ENCODE measurements around the gene HACE1.

DNA sequence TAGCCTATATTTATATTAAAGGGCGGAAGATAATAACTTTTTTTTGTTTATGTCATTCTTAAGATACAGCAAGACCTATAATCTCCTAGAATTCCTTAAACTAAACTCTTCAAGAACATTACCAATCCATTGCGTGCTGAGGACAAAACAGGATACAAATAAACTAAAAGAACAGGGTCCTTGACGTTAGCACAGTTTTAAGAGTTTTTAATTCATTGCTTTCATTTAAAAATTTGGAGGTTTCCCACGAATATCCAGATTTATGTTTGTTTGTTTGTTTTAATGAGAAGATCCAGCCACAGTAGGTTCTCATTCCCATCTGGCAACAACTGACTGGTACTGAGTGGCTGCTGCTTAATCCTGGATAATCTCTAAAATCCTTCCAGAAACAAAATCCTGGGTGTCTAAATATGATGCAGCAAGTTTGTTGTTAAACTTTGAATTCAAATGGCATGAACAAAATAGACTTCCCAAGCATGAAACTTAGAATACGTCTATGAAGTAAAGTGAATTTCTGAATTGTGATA, 153.7 kb downstream of the HACE1 start:
- TF ChIP-seq, protein P1, sequence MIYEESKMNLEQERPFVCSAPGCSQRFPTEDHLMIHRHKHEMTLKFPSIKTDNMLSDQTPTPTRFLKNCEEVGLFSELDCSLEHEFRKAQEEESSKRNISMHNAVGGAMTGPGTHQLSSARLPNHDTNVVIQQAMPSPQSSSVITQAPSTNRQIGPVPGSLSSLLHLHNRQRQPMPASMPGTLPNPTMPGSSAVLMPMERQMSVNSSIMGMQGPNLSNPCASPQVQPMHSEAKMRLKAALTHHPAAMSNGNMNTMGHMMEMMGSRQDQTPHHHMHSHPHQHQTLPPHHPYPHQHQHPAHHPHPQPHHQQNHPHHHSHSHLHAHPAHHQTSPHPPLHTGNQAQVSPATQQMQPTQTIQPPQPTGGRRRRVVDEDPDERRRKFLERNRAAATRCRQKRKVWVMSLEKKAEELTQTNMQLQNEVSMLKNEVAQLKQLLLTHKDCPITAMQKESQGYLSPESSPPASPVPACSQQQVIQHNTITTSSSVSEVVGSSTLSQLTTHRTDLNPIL (CRISPR knock-in tag; IDR thresholded peaks at IDR 0.05; ENCODE audit: low read depth) = no peak
- TF ChIP-seq ZFP3 (CRISPR knock-in tag; IDR thresholded peaks at IDR 0.05) (no peak), ISL1 (CRISPR knock-in tag; IDR thresholded peaks at IDR 0.05) (no peak), ZNF8 (CRISPR knock-in tag; IDR thresholded peaks at IDR 0.05) (no peak), BACH2 (CRISPR knock-in tag; IDR thresholded peaks at IDR 0.05; ENCODE audit: borderline replicate concordance) (no peak), CSRNP3 (CRISPR knock-in tag; IDR thresholded peaks at IDR 0.05) (no peak), ZNF70 (CRISPR knock-in tag; IDR thresholded peaks at IDR 0.05) (no peak), PPARA (CRISPR knock-in tag; IDR thresholded peaks at IDR 0.05; ENCODE audit: borderline replicate concordance) (no peak), ARNTL (CRISPR knock-in tag; IDR thresholded peaks at IDR 0.05; ENCODE audit: borderline replicate concordance, low read depth) (no peak), OSR1 (CRISPR knock-in tag; IDR thresholded peaks at IDR 0.05) (no peak)
- TF ChIP-seq, protein P2, sequence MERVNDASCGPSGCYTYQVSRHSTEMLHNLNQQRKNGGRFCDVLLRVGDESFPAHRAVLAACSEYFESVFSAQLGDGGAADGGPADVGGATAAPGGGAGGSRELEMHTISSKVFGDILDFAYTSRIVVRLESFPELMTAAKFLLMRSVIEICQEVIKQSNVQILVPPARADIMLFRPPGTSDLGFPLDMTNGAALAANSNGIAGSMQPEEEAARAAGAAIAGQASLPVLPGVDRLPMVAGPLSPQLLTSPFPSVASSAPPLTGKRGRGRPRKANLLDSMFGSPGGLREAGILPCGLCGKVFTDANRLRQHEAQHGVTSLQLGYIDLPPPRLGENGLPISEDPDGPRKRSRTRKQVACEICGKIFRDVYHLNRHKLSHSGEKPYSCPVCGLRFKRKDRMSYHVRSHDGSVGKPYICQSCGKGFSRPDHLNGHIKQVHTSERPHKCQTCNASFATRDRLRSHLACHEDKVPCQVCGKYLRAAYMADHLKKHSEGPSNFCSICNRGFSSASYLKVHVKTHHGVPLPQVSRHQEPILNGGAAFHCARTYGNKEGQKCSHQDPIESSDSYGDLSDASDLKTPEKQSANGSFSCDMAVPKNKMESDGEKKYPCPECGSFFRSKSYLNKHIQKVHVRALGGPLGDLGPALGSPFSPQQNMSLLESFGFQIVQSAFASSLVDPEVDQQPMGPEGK (CRISPR knock-in tag; IDR thresholded peaks at IDR 0.05; ENCODE audit: borderline replicate concordance) = no peak

Data from SK-N-SH treated with all-trans-retinoic acid at 6 μM for 48 hours (cell line).